ENCODE data around the gene LGALS9.

Gene LGALS9

DNA sequence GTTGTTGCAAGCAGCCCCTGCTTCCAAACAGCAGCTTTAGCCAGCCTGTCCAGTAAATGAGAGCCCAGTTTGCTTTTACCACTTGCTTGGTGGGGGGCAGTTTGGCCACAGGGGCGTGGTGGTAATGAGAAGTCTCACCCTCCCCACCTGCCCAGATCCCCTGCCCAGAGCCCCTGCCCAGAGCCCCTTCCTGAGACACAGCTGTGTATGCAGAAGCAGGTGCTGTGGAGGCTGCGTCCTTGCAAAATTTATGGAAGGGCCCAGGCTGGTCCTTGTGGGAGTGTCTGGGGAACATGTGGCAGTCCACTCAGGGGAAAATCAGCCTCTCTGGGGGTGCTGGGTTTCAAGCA, 27.6 kb upstream of the LGALS9 start:
- no peak for DNase-seq
- Histone ChIP-seq H3K9me3 (no peaks in the 10 kb centered on the region), H3K36me3 (peaks cover 19 to 52% (median 41%) of the 10 kb centered on the region in 3 donors), H3K4me3 (no peak overlapping the region), H3K4me1 (peaks cover 0 to 3% (median 3%) of the 10 kb centered on the region in 4 donors), H3K27ac (no peak overlapping the region), H3K27me3 (no peaks in the 10 kb centered on the region)
- TF ChIP-seq, protein P1, sequence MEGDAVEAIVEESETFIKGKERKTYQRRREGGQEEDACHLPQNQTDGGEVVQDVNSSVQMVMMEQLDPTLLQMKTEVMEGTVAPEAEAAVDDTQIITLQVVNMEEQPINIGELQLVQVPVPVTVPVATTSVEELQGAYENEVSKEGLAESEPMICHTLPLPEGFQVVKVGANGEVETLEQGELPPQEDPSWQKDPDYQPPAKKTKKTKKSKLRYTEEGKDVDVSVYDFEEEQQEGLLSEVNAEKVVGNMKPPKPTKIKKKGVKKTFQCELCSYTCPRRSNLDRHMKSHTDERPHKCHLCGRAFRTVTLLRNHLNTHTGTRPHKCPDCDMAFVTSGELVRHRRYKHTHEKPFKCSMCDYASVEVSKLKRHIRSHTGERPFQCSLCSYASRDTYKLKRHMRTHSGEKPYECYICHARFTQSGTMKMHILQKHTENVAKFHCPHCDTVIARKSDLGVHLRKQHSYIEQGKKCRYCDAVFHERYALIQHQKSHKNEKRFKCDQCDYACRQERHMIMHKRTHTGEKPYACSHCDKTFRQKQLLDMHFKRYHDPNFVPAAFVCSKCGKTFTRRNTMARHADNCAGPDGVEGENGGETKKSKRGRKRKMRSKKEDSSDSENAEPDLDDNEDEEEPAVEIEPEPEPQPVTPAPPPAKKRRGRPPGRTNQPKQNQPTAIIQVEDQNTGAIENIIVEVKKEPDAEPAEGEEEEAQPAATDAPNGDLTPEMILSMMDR (IDR thresholded peaks at IDR 0.05) = no peak
- intact Hi-C loops (cut with DNase I; ENCODE audit: low total_unique reads) = loop anchor here (5.0 kb wide), 1 partner anchor 49 kb away; no protein-coding TSS in a partner anchor

DNA sequence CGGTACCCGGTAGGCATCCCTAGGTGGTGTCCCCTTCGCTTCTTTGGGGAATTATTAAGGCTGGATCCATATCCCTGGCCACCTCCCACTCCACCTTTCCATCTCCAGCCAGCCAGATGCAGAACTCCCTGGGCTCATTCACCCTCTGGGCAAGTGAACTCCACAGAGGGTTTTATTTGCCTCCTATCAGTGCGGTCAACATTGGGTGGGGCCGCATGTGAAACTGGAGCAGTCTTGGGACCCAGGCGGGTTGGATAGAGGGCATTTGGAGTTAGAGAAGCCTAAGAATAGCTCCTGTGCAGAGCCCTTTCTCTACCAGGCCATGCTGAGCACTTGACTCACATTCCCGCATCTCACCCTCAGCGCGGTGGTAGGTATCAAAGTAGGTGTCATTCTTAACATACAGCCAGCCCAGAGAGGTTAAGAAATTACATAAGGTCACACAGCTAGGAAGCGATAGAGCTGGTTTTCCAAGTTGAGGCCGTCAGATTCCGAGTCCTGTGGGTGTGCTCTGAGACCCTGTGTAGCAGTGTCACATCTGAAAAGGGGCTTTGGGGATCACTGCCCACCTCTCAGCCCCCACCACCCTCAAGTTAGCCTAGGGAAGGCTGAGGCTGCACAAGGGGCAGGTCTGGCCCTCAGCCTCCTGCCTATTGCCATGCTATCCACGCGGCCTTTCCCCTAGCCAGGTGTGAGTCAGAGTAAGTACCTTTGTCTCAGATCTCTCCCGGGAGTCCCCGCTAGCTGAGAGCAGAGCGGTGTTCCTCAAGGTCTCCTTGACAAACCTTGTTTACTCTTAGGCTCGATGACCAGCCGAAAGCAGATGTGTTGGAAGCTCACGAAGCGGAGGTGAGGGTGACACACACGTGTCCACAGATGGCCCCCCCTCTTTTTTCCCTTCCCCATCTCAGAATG, 26.9 kb upstream of the LGALS9 start:
- H3K9me3 ChIP-seq = no peaks in the 10 kb centered on the region
- intact Hi-C loops (cut with DNase I; ENCODE audit: low total_unique reads) = loop anchor here (5.0 kb wide), 1 partner anchor 48 kb away; no protein-coding TSS in a partner anchor
- H3K36me3 ChIP-seq = peaks cover 20 to 56% (median 44%) of the 10 kb centered on the region in 3 donors
- no peak overlapping the region for H3K4me3 ChIP-seq
- no peak for DNase-seq
- no peaks in the 10 kb centered on the region for H3K27me3 ChIP-seq
- H3K27ac ChIP-seq = no peak overlapping the region
- H3K4me1 ChIP-seq = peaks cover 0 to 3% (median 3%) of the 10 kb centered on the region in 4 donors
- TF ChIP-seq, protein P1 (IDR thresholded peaks at IDR 0.05) = no peak

DNA sequence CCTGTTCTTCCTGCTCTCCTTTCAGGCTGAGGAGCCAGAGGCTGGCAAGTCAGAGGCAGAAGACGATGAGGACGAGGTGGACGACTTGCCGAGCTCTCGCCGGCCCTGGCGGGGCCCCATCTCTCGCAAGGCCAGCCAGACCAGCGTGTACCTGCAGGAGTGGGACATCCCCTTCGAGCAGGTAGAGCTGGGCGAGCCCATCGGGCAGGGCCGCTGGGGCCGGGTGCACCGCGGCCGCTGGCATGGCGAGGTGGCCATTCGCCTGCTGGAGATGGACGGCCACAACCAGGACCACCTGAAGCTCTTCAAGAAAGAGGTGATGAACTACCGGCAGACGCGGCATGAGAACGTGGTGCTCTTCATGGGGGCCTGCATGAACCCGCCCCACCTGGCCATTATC, 25.6 kb upstream of the LGALS9 start:
- TF ChIP-seq, protein P1 (IDR thresholded peaks at IDR 0.05) = no peak
- H3K4me3 ChIP-seq = no peak overlapping the region
- H3K27me3 ChIP-seq = no peaks in the 10 kb centered on the region
- no peaks in the 10 kb centered on the region for H3K9me3 ChIP-seq
- DNase-seq = no peak
- peaks cover 25 to 67% (median 53%) of the 10 kb centered on the region in 3 donors for H3K36me3 ChIP-seq
- intact Hi-C loops (cut with DNase I; ENCODE audit: low total_unique reads) = no loop called here
- peaks cover 0 to 3% (median 1%) of the 10 kb centered on the region in 4 donors for H3K4me1 ChIP-seq
- no peak overlapping the region for H3K27ac ChIP-seq

DNA sequence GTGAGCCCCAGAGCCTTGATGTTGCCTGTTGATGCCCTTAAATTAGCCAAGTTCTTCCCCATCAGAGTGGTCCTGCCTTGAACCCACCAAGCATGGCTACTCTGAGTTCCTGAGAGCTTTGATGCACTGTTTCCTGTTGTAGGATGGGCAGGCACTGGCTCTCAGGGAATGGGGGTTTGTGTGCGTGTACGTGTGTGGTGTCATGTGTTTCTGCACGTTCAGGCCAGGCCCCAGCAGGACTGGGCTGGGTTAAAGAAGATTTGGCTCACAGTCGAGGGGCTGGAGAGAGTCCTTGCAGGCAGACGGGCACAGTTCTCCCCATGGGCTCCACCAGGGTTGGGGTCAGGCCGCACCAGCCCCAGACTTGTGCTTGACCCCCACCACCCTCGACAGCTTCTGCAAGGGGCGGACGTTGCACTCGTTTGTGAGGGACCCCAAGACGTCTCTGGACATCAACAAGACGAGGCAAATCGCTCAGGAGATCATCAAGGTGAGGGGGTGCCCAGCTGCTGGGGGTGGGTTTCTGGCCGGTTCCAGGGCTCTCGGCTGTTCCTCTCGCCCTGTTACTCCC, 23.4 kb upstream of the LGALS9 start:
- Histone ChIP-seq H3K27me3 (no peaks in the 10 kb centered on the region), H3K4me3 (no peak overlapping the region), H3K9me3 (no peaks in the 10 kb centered on the region), H3K36me3 (peaks cover 25 to 89% (median 61%) of the 10 kb centered on the region in 3 donors), H3K27ac (no peak overlapping the region), H3K4me1 (peaks cover 0 to 3% (median 0%) of the 10 kb centered on the region in 4 donors)
- DNase-seq = no peak
- TF ChIP-seq, protein P1 (IDR thresholded peaks at IDR 0.05) = no peak
- intact Hi-C loops (cut with DNase I; ENCODE audit: low total_unique reads) = no loop called here

DNA sequence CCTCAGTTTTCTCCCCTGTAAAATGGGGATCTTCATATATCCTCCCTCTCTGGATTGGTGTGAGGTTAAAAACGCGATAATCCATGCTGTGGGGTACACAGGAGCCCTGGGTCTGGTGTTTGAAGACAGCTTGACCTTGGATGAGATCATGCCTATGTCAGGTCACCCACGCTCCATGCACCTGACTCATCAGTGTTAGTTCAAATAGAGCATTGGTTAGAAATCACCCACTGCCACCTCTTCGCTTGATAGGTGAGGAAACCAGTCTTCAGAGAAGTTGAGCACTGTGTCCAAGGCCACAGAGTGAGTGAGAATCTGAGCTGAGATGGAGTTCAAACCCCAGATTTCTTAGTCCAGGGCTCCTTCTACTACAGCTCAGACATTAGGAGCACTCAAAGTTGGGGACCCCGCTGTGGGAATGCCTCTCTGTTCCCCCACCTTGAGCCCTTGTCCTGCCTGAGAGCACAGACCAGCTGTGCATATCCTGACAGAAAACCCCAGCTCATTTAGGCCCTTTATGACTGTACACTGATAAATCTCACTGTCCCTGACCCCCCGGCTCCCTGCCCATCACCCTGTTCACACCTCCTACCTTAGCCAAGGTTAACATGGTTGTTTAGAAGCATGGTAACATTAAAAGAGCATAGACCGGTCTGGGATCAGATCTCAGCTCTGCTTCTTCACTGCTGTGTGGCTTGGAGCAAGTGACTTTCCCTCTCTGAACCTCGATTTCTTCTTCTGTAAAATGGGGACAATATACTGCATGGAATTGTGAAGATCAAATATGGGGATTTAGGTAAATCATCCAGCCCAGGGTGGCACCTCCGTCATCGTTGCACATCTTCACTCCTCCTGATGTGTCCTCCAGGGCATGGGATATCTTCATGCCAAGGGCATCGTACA, 22.4 kb upstream of the LGALS9 start:
- Histone ChIP-seq H3K4me1 (no peaks in the 10 kb centered on the region), H3K9me3 (no peaks in the 10 kb centered on the region), H3K4me3 (no peak overlapping the region), H3K36me3 (peaks cover 29 to 98% (median 69%) of the 10 kb centered on the region in 3 donors), H3K27me3 (no peaks in the 10 kb centered on the region), H3K27ac (no peak overlapping the region)
- DNase-seq = no peak
- intact Hi-C loops (cut with DNase I; ENCODE audit: low total_unique reads) = no loop called here
- TF ChIP-seq, protein P1 (IDR thresholded peaks at IDR 0.05) = no peak
